Ascending aorta (tissue), 2 donors: ENCODE results near the gene SHB. TPM values are rescaled to one million over a fixed set of nuclear protein-coding genes. Genes with fewer than 3 reads are reported as not detected.

Experiments
- DNase-seq, 2 donors: peaks; one replicate each; pipeline ENCODE4 v3.0.0-alpha.2; 2019; ENCODE audit warnings: low spot score in 2 of 2
- H3K27ac ChIP-seq, 2 donors: fragments of 200-600 bp; sonication (generic); one replicate each; pipeline ENCODE4 v1.5.1; 2016 to 2017; ENCODE audit warnings: mild to moderate bottlenecking in 1 of 2
- H3K27me3 ChIP-seq: fragments of 200-600 bp; sonication (generic); one replicate; pipeline ENCODE4 v1.5.1; 2017
- H3K36me3 ChIP-seq, 2 donors: fragments of 200-600 bp; sonication (generic); one replicate each; pipeline ENCODE4 v1.5.1; 2016
- H3K4me1 ChIP-seq, 2 donors: fragments of 200-600 bp; sonication (generic); one replicate each; pipeline ENCODE4 v1.5.1; 2016 to 2017; ENCODE audit warnings: mild to moderate bottlenecking in 1 of 2
- H3K4me3 ChIP-seq, 2 donors: fragments of 200-600 bp; sonication (generic); one replicate each; pipeline ENCODE4 v1.5.1; 2016 to 2017; ENCODE audit warnings: mild to moderate bottlenecking in 1 of 2
- H3K9me3 ChIP-seq, 2 donors: fragments of 200-600 bp; sonication (generic); one replicate each; pipeline ENCODE4 v1.5.1; 2016
- intact Hi-C: fragments of 100-400 bp; cut with DNase I; formaldehyde crosslinking; loops from one replicate; pipeline ENCODE4 v1.15.1; 2023
- total RNA-seq: library from RNA; depleted of rRNA; stranded (reverse); fragments of >200 nt; gene quantifications from one replicate; pipeline ENCODE4 v1.1.0, GENCODE V29; 2016
- TF ChIP-seq, protein P1 (sequence below), 3 experiments: fragments of 200-600 bp in 2 of 3; fragments of 450-650 bp in 1 of 3; sonication (generic) in 2 of 3; IDR thresholded peaks; one replicate each; pipeline ENCODE4 v1.5.1; 2016 to 2019; ENCODE audit warnings: antibody characterized with exemption in 3 of 3, mild to moderate bottlenecking in 1 of 3, moderate library complexity in 1 of 3

Gene SHB
- total RNA-seq, 1 donor from 2014 or later, result 77.8 TPM

DNA sequence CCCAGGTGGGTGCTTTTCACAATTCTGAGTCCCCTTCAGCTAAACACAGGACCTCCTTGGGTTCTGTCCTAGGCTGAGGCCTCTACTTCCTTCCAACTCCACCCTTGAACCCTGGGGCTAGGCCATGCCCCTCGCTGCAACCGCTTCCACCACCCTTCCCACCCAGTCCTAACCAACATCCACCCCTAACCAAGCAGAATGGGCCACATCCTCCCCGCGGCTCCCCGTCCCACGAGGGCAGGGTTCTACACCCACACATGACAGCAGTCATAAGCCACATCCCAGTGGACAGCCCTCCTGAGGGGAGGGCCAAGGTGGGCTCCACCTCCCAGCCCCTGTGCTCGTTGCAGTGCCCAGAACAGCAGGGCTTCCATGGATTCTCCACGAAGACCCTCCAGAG is 65.8 kb downstream of the SHB start:
- no peak for DNase-seq
- peaks cover 0 to 6% of the 10 kb centered on the region in 2 donors for H3K4me1 ChIP-seq
- intact Hi-C loops, result no loop called here

GRCh38 chr9:38001430-38001829 is 67.6 kb downstream of the SHB start:
- intact Hi-C loops, result no loop called here
- Histone ChIP-seq H3K27me3 (no peaks in the 10 kb centered on the region), H3K27ac (no peak overlapping the region), H3K4me1 (peaks cover 3 to 11% of the 10 kb centered on the region in 2 donors), H3K9me3 (no peaks in the 10 kb centered on the region), H3K36me3 (no peaks in the 10 kb centered on the region), H3K4me3 (no peak overlapping the region)
- DNase-seq, result no peak
- TF ChIP-seq, protein P1, sequence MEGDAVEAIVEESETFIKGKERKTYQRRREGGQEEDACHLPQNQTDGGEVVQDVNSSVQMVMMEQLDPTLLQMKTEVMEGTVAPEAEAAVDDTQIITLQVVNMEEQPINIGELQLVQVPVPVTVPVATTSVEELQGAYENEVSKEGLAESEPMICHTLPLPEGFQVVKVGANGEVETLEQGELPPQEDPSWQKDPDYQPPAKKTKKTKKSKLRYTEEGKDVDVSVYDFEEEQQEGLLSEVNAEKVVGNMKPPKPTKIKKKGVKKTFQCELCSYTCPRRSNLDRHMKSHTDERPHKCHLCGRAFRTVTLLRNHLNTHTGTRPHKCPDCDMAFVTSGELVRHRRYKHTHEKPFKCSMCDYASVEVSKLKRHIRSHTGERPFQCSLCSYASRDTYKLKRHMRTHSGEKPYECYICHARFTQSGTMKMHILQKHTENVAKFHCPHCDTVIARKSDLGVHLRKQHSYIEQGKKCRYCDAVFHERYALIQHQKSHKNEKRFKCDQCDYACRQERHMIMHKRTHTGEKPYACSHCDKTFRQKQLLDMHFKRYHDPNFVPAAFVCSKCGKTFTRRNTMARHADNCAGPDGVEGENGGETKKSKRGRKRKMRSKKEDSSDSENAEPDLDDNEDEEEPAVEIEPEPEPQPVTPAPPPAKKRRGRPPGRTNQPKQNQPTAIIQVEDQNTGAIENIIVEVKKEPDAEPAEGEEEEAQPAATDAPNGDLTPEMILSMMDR (IDR thresholded peaks at IDR 0.05), result no peak

More for the DNA sequence above, 65.8 kb downstream of the SHB start:
- H3K36me3 ChIP-seq, result no peaks in the 10 kb centered on the region
- H3K27ac ChIP-seq, result no peak overlapping the region
- no peaks in the 10 kb centered on the region for H3K27me3 ChIP-seq
- TF ChIP-seq, protein P1 (IDR thresholded peaks at IDR 0.05), result no peak
- no peak overlapping the region for H3K4me3 ChIP-seq
- H3K9me3 ChIP-seq, result no peaks in the 10 kb centered on the region

- DNase-seq, result no peak
- Histone ChIP-seq H3K9me3 (no peaks in the 10 kb centered on the region), H3K27ac (no peak overlapping the region), H3K4me1 (peaks cover 3 to 11% of the 10 kb centered on the region in 2 donors), H3K4me3 (no peak overlapping the region), H3K36me3 (no peaks in the 10 kb centered on the region), H3K27me3 (no peaks in the 10 kb centered on the region)
- TF ChIP-seq, protein P1 (IDR thresholded peaks at IDR 0.05), result no peak
- intact Hi-C loops, result no loop called here
Measured at GRCh38 chr9:38000735-38001134, 68.3 kb downstream of the SHB start.

GRCh38 chr9:38000332-38000731 is 68.7 kb downstream of the SHB start:
- Histone ChIP-seq H3K36me3 (no peaks in the 10 kb centered on the region), H3K4me3 (no peak overlapping the region), H3K4me1 (peaks cover 3 to 12% of the 10 kb centered on the region in 2 donors), H3K27me3 (no peaks in the 10 kb centered on the region), H3K9me3 (no peaks in the 10 kb centered on the region), H3K27ac (no peak overlapping the region)
- no peak for DNase-seq
- intact Hi-C loops, result no loop called here
- TF ChIP-seq, protein P1 (IDR thresholded peaks at IDR 0.05), result no peak

DNA sequence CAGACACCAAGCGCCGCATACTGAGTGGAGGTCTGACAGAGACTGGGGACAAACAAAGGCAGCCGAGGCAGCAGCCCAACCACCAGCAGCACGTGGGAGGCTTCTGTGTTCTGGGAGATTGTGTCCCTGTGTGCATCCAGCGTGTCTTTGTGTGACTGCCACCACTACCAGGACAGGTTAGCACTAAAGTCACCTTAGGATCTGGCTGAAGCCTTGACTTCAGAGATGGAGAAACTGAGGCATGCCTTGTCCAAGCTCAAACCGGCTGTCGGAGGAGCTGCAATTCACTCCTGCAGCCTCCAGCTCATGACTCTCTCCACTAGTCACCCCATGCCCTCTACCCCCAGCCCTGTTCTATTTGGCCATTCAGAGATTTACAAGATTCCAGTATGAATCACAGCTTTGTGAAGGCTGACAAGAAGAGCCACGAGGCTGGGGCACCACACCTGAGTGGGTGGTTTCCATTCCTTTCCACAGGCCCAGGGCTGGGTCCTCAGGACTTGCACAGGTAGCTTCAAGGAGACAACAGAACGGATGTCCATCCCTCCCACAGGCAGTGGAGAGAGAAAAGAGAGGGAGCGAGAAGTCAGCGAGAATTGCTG is 69.3 kb downstream of the SHB start:
- H3K4me1 ChIP-seq, result peaks cover 8 to 15% of the 10 kb centered on the region in 2 donors
- TF ChIP-seq, protein P1 (IDR thresholded peaks at IDR 0.05), result no peak
- H3K9me3 ChIP-seq, result no peaks in the 10 kb centered on the region
- no peaks in the 10 kb centered on the region for H3K36me3 ChIP-seq
- no peak overlapping the region for H3K27ac ChIP-seq
- intact Hi-C loops, result no loop called here
- H3K4me3 ChIP-seq, result no peak overlapping the region
- no peaks in the 10 kb centered on the region for H3K27me3 ChIP-seq
- DNase-seq, result no peak
